OCI-LY1 (cell line): ENCODE data around the gene ANKDD1B.
"Not testable (repeated sequence)": the region's sequence is repeated elsewhere in the genome, so short reads cannot be mapped to it uniquely, and the experiment has no call there.

Experiments
- H2AFZ ChIP-seq: fragments of 200-600 bp; sonication (generic), shearing (Covaris generic); 2 replicates; pipeline ENCODE4 v1.6.0; 2014; ENCODE audit warnings: antibody characterized with exemption, mild to moderate bottlenecking, low read length
- H3F3A ChIP-seq: fragments of 200-600 bp; sonication (generic), shearing (Covaris generic); 2 replicates; pipeline ENCODE4 v1.6.0; 2014; ENCODE audit warnings: mild to moderate bottlenecking, antibody characterized with exemption, low read length, moderate library complexity; ENCODE audit not compliant: insufficient read depth
- H3K27ac ChIP-seq: fragments of 200-600 bp; sonication (generic); 2 replicates; pipeline ENCODE4 v1.5.1; 2014; ENCODE audit warnings: low read length, mixed run types, mild to moderate bottlenecking, low read depth; ENCODE audit not compliant: poor library complexity, severe bottlenecking
- H3K27me3 ChIP-seq: fragments of 200-600 bp; sonication (generic); 2 replicates; pipeline ENCODE4 v1.6.0; 2014; ENCODE audit warnings: antibody characterized with exemption, mild to moderate bottlenecking, low read length, moderate library complexity; ENCODE audit not compliant: insufficient read depth
- H3K36me3 ChIP-seq: fragments of 200-600 bp; sonication (generic); 2 replicates; pipeline ENCODE4 v1.6.1; 2014; ENCODE audit warnings: mild to moderate bottlenecking, antibody characterized with exemption, low read length, moderate library complexity, mixed read lengths; ENCODE audit not compliant: insufficient read depth
- H3K4me1 ChIP-seq: fragments of 200-600 bp; sonication (generic); 2 replicates; pipeline ENCODE4 v1.5.1; 2014; ENCODE audit warnings: mild to moderate bottlenecking, low read length, moderate library complexity; ENCODE audit not compliant: insufficient read depth, severe bottlenecking
- H3K4me2 ChIP-seq: fragments of 200-600 bp; sonication (generic), shearing (Covaris generic); 2 replicates; pipeline ENCODE4 v1.6.1; 2014; ENCODE audit warnings: low read length
- H3K4me3 ChIP-seq: fragments of 200-600 bp; sonication (generic); 2 replicates; pipeline ENCODE4 v1.5.1; 2014; ENCODE audit warnings: low read length, low read depth, mild to moderate bottlenecking, mixed read lengths; ENCODE audit not compliant: poor library complexity, severe bottlenecking
- H3K79me2 ChIP-seq: fragments of 200-600 bp; shearing (Covaris generic); 2 replicates; pipeline ENCODE4 v1.6.1; 2016; ENCODE audit warnings: mixed run types, low read length, mixed read lengths; ENCODE audit not compliant: insufficient read depth
- H3K9ac ChIP-seq: fragments of 200-600 bp; sonication (generic), shearing (Covaris generic); 2 replicates; pipeline ENCODE4 v1.6.1; 2014; ENCODE audit warnings: mild to moderate bottlenecking, low read length, mixed read lengths
- H3K9me2 ChIP-seq: fragments of 200-600 bp; sonication (generic), shearing (Covaris generic); 2 replicates; pipeline ENCODE4 v1.6.1; 2014; ENCODE audit warnings: low read depth, mild to moderate bottlenecking, low read length, mixed read lengths
- H3K9me3 ChIP-seq: fragments of 200-600 bp; shearing (Covaris generic); 2 replicates; pipeline ENCODE4 v1.6.1; 2014; ENCODE audit warnings: low read length, mixed read lengths
- H4K20me1 ChIP-seq: fragments of 200-600 bp; sonication (generic), shearing (Covaris generic); 2 replicates; pipeline ENCODE4 v1.6.0; 2016; ENCODE audit warnings: mild to moderate bottlenecking, low read length; ENCODE audit not compliant: insufficient read depth
- CTCF ChIP-seq: fragments of 200-600 bp; sonication (generic), shearing (Covaris generic); IDR thresholded peaks from 2 replicates; pipeline ENCODE4 v1.5.1; 2017; ENCODE audit warnings: mild to moderate bottlenecking, antibody characterized with exemption, low read length, moderate library complexity, mixed read lengths
- EZH2 ChIP-seq: fragments of 200-600 bp; sonication (generic), shearing (Covaris generic); IDR thresholded peaks from 2 replicates; pipeline ENCODE4 v1.8.0; 2017; ENCODE audit warnings: borderline replicate concordance, mixed run types, mild to moderate bottlenecking, antibody characterized with exemption, low read length, moderate library complexity, mixed read lengths

ANKDD1B gene

GRCh38 chr5:75610201-75610600, 1.1 kb upstream of the ANKDD1B start:
- Histone ChIP-seq H3K27ac (no peak overlapping the region), H3K79me2 (no peaks in the 10 kb centered on the region), H3K4me2 (no peak overlapping the region), H3K36me3 (no peaks in the 10 kb centered on the region), H3K9ac (no peak overlapping the region), H3K9me3 (no peaks in the 10 kb centered on the region), H3K4me1 (peaks cover 12% of the 10 kb centered on the region), H2AFZ (no peak overlapping the region), H3K9me2 (no peaks in the 10 kb centered on the region), H4K20me1 (no peaks in the 10 kb centered on the region), H3K4me3 (no peak overlapping the region), H3K27me3 (no peaks in the 10 kb centered on the region), H3F3A (no peaks in the 10 kb centered on the region)
- TF ChIP-seq CTCF (no peak), EZH2 (no peak)

GRCh38 chr5:75610859-75611310, 368 bp upstream of the ANKDD1B start:
- not testable (repeated sequence) for H3K27ac ChIP-seq, H3K9me3 ChIP-seq, H3F3A ChIP-seq, H3K9ac ChIP-seq, H3K27me3 ChIP-seq, H3K79me2 ChIP-seq, H3K9me2 ChIP-seq, H4K20me1 ChIP-seq, H3K36me3 ChIP-seq, H2AFZ ChIP-seq
- Histone ChIP-seq H3K4me2 (peak overlapping the region; percentile 58; the same call in 1 of the 2 replicates), H3K4me1 (peaks cover 12% of the 10 kb centered on the region), H3K4me3 (peak overlapping the region; percentile 47)

GRCh38 chr5:75612226-75612569, 945 bp downstream of the ANKDD1B start:
- Histone ChIP-seq H4K20me1 (no peaks in the 10 kb centered on the region), H3K4me3 (peak overlapping the region; percentile 47)

More at GRCh38 chr5:75612226-75612569, 945 bp downstream of the ANKDD1B start:
- Histone ChIP-seq H3K27ac (no peak overlapping the region), H3K4me2 (peak overlapping the region; percentile 58), H3K4me1 (peaks cover 9% of the 10 kb centered on the region), H3K9ac (no peak overlapping the region), H3F3A (no peaks in the 10 kb centered on the region), H3K9me3 (no peaks in the 10 kb centered on the region), H2AFZ (no peak overlapping the region), H3K9me2 (no peaks in the 10 kb centered on the region), H3K36me3 (no peaks in the 10 kb centered on the region), H3K79me2 (no peaks in the 10 kb centered on the region), H3K27me3 (no peaks in the 10 kb centered on the region)
- no peak for TF ChIP-seq EZH2
- TF ChIP-seq CTCF = no peak
